Endodermal cell (in vitro differentiated cells): Measurements from ENCODE around the gene P4HA3. TPM values are rescaled to one million over a fixed set of nuclear protein-coding genes. Genes with fewer than 3 reads are reported as not detected.

Source experiments
- DNase-seq: peaks from one replicate; pipeline ENCODE4 v3.0.0-alpha.2; 2017
- H3K27ac ChIP-seq: 2 replicates; pipeline ENCODE4 v1.5.1; 2013; ENCODE audit warnings: mild to moderate bottlenecking, low read depth, low read length, moderate library complexity
- H3K27me3 ChIP-seq: 2 replicates; pipeline ENCODE4 v1.6.1; 2013; ENCODE audit warnings: mild to moderate bottlenecking, low read length, moderate library complexity; ENCODE audit not compliant: insufficient read depth, control insufficient read depth, poor library complexity, severe bottlenecking
- H3K36me3 ChIP-seq: 2 replicates; pipeline ENCODE4 v1.7.0; 2013; ENCODE audit warnings: mild to moderate bottlenecking, low read length, moderate library complexity; ENCODE audit not compliant: control insufficient read depth, insufficient read depth
- H3K4me1 ChIP-seq: one replicate; pipeline ENCODE4 v1.7.0; 2013; ENCODE audit warnings: low read length; ENCODE audit not compliant: control insufficient read depth, insufficient read depth
- H3K4me3 ChIP-seq: 2 replicates; pipeline ENCODE4 v1.5.1; 2013; ENCODE audit warnings: mild to moderate bottlenecking, low read length, moderate library complexity
- H3K9ac ChIP-seq: 2 replicates; pipeline ENCODE4 v1.6.1; 2013; ENCODE audit warnings: mild to moderate bottlenecking, low read length, moderate library complexity; ENCODE audit not compliant: poor library complexity, severe bottlenecking; ENCODE audit errors: extremely low read depth
- H3K9me3 ChIP-seq: 2 replicates; pipeline ENCODE4 v1.6.1; 2013; ENCODE audit warnings: mild to moderate bottlenecking, low read length, moderate library complexity; ENCODE audit not compliant: control insufficient read depth
- H3K27ac Mint-ChIP-seq: 2 replicates; pipeline ENCODE4 v1.8.0; 2020; ENCODE audit warnings: mixed read lengths
- H3K27me3 Mint-ChIP-seq: 2 replicates; pipeline ENCODE4 v1.8.0; 2021; ENCODE audit warnings: mild to moderate bottlenecking, mixed read lengths; ENCODE audit not compliant: insufficient read depth
- H3K36me3 Mint-ChIP-seq: 2 replicates; pipeline ENCODE4 v1.8.0; 2020; ENCODE audit warnings: low read depth, mixed read lengths
- H3K4me1 Mint-ChIP-seq: 2 replicates; pipeline ENCODE4 v1.8.0; 2020; ENCODE audit warnings: mixed read lengths
- H3K4me3 Mint-ChIP-seq: 2 replicates; pipeline ENCODE4 v1.8.0; 2020; ENCODE audit warnings: mild to moderate bottlenecking, moderate library complexity, mixed read lengths
- H3K9me3 Mint-ChIP-seq: 2 replicates; pipeline ENCODE4 v1.8.0; 2020; ENCODE audit warnings: mild to moderate bottlenecking, mixed read lengths
- CTCF ChIP-seq: fragments of 200-600 bp; sonication (generic); conservative IDR thresholded peaks from 2 replicates; pipeline ENCODE4 v1.5.0; 2021; ENCODE audit warnings: antibody characterized with exemption, mild to moderate bottlenecking
- WGBS, 2 experiments: methylation state at CpG; one replicate each; pipeline versions ENCODE4 v1.1.5 to v1.1.7; 2013; ENCODE audit warnings: missing lambda C conversion rate in 2 of 2, mixed read lengths in 1 of 2; ENCODE audit not compliant: insufficient coverage in 1 of 2, insufficient read length in 1 of 2; 5-methylcytosine and 5-hydroxymethylcytosine counted together
- total RNA-seq, 2 donors: library from RNA; stranded (reverse); fragmentation: NEBNext Ultra II Directional in 1 of 2; extraction: Animal tissue kit (Norgen Biotek cat#: 25700) in 1 of 2; gene quantifications; 2 replicates in 1 of 2; 3 replicates in 1 of 2; pipeline ENCODE4 v1.2.1, GENCODE V29; 2021

P4HA3 gene
- total RNA-seq, 2 donors from 2014 or later, result not detected

- Mint-ChIP-seq H3K36me3 (no peaks in the 10 kb centered on the region), H3K27me3 (peaks cover 2% of the 10 kb centered on the region), H3K9me3 (peaks cover 2% of the 10 kb centered on the region), H3K4me3 (no peak overlapping the region), H3K27ac (no peak overlapping the region), H3K4me1 (no peaks in the 10 kb centered on the region)
- no peaks in the 10 kb centered on the region for H3K36me3 ChIP-seq
- WGBS, 2 experiments, result 82% methylated on average over 1 of the region's 1 CpG; no CpG with 5 or more reads in 1 of the 2 experiments
- H3K4me3 ChIP-seq, result no peak overlapping the region
- H3K9ac ChIP-seq, result no peak overlapping the region
- no peak overlapping the region for H3K27ac ChIP-seq
- TF ChIP-seq CTCF, result no peak
- H3K9me3 ChIP-seq, result no peaks in the 10 kb centered on the region
- H3K4me1 ChIP-seq, result no peaks in the 10 kb centered on the region
- DNase-seq, result no peak
- no peaks in the 10 kb centered on the region for H3K27me3 ChIP-seq
Measured at GRCh38 chr11:74278721-74279161, 32.7 kb downstream of the P4HA3 start.

- Mint-ChIP-seq H3K27ac (no peak overlapping the region), H3K9me3 (peaks cover 2% of the 10 kb centered on the region), H3K36me3 (no peaks in the 10 kb centered on the region), H3K4me3 (no peak overlapping the region), H3K27me3 (peaks cover 2% of the 10 kb centered on the region), H3K4me1 (no peaks in the 10 kb centered on the region)
- Histone ChIP-seq H3K4me3 (no peak overlapping the region), H3K4me1 (no peaks in the 10 kb centered on the region), H3K27me3 (no peaks in the 10 kb centered on the region), H3K9me3 (no peaks in the 10 kb centered on the region), H3K27ac (no peak overlapping the region), H3K36me3 (no peaks in the 10 kb centered on the region), H3K9ac (no peak overlapping the region)
- 84 to 96% methylated on average over 2 of the region's 2 CpGs for WGBS, 2 experiments
- no peak for DNase-seq
- TF ChIP-seq CTCF, result no peak
Measured at GRCh38 chr11:74278103-74278502, 33.3 kb downstream of the P4HA3 start.

GRCh38 chr11:74276581-74276980 is 34.9 kb downstream of the P4HA3 start:
- Mint-ChIP-seq H3K36me3 (no peaks in the 10 kb centered on the region), H3K4me1 (no peaks in the 10 kb centered on the region), H3K27ac (no peak overlapping the region), H3K9me3 (peaks cover 2% of the 10 kb centered on the region), H3K4me3 (no peak overlapping the region), H3K27me3 (peaks cover 2% of the 10 kb centered on the region)
- no peak overlapping the region for H3K4me3 ChIP-seq
- H3K9ac ChIP-seq, result no peak overlapping the region
- no peaks in the 10 kb centered on the region for H3K4me1 ChIP-seq
- H3K27me3 ChIP-seq, result no peaks in the 10 kb centered on the region
- no peak for DNase-seq
- no peaks in the 10 kb centered on the region for H3K9me3 ChIP-seq
- H3K27ac ChIP-seq, result no peak overlapping the region
- no peaks in the 10 kb centered on the region for H3K36me3 ChIP-seq
- WGBS, 2 experiments, result 85 to 100% methylated on average over 1 to 2 of the region's 2 CpGs
- no peak for TF ChIP-seq CTCF
